GM18499 (cell line): Measurements from ENCODE around the gene ENGASE.

Source experiments
- ATAC-seq: cut with Tn5 transposase; IDR thresholded peaks from one replicate; pipeline ENCODE4 v1.9.1; 2021; ENCODE audit warnings: moderate number of reproducible peaks; ENCODE audit not compliant: insufficient read depth, unreplicated experiment

ENGASE gene

DNA sequence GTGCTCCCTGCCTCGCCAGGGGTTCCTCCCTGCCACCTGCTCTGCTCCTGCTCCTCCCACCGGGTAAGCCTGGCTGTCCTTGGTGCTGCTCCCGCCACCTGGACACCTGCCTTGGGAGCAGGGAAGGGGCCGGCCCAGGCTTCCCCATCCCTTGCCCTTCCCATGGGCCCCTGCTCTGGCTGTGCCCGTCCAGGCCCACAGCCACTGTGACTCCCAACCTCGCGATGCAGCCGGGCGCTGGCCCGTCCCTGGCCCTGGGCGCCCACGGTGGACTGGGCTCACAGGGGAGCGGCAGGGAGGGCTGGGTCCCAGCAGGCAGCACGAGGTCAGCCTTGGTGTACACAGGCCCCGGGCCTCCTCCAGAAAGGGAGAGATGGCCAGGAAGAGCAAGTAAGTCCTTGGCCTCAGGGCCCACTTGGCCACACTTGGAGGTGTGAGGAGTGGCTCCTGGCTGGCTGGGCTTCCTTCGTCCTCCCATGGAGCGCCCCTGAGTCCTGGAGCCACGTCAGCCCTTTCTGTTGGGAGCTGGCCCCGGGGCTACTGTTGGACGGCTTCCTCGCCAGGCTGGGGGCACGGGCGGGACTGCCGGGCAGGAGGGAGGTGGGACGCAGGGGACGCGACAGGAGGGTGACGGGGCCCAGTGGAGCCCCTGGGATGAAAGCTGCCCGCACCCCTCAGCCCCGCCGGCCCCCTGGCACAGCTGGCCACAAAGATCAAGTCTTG, 15.3 kb downstream of the ENGASE start:
- ATAC-seq, result no peak

DNA sequence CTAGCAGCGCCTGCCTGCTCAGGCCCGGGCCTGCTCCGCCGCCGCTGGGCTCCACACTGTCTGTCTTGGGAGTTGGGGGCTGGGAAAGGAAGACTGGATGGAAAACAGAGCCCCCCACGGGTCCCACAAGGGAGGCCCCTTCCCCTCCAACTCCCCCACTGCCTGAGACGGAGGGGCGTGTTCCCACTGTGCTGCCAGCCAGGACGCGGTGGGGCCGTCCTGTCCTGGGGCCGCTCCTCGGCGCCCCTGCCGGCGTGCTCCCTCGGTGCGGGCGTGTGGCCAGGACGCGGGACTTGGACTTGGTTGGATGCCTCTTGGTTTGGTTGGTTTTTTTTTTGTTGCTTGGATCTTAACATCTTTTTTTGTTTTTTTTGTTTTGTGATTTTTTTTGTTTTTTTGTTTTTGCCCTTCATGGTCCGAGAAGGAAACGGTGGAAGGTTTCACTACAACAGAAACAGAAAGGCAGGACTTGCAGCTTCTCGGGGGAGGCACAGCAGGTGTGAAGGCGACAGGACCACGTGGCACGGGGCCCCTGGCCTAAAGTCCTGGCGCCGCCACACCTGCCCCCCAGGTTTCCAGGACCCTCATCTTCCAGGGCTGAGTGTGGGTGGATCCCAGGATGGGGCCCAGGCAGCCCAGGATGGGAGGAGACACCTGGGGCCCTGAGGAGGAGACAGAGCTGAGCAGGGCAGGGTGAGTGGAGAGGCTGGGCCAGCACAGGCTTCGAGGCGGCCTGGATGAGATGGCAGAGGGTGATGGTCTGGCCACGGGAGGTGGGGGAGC, 16.0 kb downstream of the ENGASE start:
- ATAC-seq, result no peak

DNA sequence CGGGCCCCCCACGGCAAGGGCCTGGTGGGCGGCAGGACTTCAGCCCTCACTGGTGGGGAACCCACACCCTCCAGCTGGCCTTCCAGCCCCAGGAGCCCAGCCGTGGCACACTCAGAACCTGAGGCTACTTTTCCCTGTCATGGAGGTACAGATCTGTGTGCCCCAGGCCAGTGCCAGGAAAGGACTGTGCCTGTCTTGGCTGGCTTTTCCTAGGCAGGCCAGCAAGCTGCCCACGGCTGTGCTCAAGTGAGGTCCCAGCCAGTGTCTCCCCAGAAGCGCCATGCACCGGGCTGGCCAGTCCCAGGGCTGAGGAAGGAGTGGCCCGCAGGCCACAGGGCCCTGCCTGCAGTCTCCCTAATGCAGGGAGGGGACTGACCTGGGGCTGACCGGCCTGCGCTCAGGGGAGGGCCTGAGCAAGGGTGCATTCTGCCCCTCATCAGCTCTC, 16.6 kb downstream of the ENGASE start:
- no peak for ATAC-seq

DNA sequence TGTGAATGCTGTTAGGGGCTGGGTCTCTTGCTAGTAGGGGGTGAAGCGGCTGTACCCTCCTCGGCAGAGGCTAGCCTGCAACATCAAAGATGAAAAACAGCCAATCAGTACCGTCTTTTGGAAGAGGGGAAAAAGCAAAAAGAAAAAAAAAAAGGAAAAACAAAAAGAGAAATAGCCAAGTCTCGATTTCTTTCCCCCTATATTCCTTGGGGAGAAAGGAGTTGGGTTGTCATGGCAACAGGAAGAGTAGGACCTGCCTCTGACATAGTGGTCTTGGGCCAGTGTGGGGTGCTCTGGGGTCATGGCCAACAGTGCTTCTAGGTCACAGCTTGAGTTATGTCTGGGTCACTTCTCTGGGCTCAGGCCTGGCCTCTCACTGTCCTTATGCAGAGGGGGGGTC, 17.9 kb downstream of the ENGASE start:
- ATAC-seq, result no peak

DNA sequence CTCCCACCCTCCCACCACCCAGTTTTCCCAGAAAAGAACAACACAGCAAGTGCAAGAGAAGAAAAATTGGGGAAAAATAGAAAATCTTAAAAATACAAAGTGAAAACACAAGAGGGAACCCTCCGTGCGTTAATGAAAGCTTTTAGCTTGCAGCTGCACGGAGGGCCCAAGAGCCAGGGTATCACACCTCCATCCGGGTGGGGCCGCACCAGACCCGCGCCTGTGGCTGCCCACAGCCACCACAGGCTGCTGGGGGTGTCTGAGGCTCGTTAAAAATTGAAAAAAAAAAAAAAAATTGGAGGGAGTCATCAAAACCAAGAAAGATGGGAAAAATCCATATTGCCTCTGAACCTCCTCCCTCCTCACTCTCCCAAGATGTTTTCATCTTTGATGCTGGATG, 18.6 kb downstream of the ENGASE start:
- ATAC-seq, result no peak

DNA sequence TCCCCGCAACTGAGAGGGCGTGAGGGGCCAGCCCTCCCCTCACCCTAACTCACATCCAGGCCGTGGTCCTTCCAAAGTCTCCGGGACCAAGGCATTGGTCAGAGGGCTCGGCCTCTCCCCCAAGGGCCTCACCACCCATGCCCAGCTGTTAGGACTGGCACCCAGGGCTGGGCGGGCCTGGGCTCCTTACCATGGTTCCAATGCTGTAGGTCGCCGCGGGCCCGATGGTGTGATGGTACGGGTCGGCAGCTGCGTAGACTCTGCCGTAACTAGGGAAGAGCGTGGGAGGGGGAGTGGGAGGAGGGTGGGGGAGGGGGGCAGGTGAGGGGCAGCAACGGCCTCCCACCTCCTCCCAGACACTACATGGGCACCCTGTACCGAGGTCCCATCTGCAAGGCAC, 19.6 kb downstream of the ENGASE start:
- ATAC-seq, result no peak

DNA sequence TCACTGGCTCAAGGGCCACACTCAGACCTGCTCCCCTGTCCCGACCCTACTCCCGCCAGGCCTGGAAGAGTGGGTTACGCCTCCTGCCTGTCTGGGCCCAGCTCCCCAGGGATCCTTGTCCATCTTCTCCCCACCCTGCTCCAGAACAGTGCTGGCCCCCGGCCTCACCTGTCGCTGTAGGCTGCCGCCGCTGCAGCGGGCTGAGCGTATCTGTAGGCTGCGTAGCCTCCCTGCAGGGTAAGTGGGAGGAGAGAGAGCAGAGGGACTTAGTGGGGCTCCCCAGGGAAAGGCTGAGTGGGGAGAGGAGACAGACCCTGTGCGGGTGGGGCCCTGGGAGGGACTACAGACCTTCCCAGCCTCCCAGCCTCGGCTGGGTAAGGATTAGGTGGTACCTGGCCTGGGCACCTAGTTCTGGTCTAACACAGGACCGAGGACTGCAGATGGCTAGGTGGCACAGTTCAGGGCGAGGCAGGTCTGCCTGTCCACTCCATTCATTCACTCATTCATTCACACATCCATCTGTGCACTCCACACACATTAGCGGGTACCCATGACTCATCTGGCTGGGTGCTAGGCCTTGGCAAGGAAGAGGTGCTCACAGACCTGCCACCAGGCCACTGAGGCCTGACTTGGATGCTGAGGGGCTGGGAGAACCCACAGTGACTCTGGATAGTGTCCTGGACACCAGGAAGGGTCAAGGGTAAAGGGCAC, 20.9 kb downstream of the ENGASE start:
- ATAC-seq, result no peak

DNA sequence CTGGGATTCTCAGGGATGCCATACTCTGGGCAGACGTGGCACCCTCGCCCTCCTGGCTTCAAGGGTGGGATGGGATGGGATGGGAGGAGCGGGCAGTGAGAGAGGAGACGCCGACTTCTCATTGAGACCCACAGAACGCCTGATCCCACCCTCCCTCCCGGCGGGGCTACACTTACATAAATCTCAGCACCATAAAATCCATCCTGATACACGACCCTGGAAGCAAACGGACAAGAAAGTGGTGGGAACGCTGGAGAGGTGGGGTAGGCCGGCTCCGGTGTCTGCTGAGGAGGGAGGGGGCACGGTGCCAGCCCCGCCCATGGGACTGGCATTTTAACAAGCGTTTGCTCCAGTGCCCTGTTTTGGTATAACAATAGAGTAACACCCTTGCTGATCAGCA, 21.9 kb downstream of the ENGASE start:
- ATAC-seq, result no peak

DNA sequence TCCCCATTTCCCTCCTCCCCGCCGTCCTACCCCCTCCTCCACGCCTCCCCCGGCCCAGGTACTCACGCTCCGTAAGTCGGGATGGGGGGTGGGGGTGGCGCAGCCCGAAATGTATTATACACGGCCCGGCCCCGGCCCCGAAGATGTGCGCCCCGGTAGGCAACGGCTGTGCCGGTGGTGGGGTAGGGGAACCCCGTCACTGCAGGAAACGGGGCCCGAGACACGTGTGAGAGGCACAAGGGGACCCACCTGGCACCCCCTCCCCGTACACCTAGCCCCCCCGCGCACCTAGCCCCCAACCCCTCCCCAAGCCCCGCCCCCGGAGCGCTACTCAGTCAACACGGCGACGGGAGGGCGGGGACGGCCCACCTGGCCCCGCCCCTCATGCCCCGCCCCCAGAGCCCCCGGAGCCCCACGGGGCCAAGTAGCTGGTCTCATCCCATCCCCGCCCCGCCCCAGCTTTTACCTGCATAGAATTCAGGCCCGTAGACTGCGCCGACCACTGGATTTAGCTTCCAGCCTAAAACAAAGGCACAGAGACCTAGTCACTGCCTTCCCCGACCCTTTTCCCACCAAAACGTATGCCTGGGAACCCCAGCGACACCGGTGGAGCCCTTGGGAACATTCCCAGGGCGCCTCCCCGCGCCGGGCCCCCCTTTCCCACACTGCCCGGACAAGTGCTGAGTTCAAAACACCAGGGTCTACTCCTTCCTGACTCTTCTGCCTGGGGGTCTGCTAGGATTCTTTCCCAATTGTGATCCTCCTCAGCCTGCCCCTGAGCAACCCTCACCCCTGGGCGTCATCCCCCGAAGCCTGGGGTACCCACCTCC, 22.8 kb downstream of the ENGASE start:
- no peak for ATAC-seq

DNA sequence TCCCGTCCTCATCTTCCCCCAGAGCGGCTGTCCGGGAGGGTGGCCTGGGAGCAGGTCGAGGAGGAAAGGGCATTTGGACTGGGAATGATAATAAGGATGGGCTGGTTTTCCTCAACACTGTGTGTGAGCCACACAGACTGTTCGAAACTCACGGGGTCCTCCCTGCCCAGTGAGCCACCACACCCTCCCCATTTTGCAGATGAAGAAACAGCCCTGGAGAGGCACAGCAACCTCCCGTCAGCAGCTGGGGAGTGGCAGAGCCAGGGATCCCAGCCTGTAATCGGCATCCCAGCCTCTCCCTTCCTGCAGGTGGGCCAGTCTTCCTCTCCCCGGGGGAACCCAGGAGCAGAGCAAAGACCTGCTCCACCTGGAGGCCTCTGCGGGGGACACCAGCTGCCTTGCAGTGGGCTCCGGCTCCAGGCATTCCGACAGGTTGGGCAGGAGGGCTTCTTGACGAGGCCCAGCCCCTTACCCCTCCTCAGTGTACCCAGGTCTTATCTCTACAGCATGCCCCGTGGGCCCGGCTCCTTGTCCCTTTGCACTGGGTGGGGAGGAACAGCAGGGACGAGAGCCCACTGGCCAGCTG, 23.8 kb downstream of the ENGASE start:
- ATAC-seq, result no peak

DNA sequence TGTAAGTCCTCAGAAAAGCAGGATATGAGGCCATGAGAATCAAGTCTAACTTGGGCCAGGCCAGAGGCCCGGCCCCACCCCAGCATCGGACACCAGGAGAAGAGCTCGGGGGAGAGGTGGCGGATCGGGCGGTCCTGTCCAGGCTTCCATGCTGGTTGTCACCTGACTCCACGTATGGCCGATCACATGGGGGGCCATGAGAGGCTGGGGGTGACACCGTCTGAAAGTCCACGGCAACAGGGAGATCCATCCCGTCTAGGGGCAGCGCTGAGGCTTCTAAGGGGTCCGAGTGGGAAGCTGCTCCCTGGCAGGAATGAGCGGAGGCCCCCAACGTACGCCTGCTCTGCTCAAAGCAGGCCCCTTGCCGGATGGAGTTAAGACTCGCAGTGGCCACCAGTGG, 25.8 kb downstream of the ENGASE start:
- no peak for ATAC-seq

DNA sequence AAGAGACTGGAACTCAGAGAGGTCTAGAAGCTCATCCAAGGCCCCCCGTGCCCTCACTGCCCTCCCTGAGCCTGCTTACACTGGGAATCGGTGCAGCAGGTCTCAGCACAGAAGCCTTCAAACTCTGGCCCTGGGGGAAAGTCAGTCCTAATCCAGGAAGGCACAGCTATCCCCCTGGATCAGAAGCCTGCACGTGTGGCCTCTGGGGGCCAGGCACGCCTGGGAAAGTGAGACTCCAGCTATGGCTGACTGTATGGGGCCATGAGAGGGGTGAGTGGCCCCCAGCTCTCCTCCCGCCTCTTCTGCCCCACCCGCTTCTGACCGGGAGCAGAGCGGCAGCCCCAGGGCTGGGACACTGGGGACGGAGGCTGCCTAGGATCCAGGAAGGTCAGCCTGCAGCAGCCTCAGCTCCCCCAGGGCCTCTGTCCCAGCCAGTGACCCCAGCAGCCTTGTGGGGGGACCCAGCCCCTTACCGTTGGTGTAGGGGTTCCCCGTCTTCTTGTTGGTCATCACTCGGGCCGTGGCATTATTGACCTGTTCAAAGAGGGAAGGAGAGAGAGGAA, 26.6 kb downstream of the ENGASE start:
- ATAC-seq, result no peak

DNA sequence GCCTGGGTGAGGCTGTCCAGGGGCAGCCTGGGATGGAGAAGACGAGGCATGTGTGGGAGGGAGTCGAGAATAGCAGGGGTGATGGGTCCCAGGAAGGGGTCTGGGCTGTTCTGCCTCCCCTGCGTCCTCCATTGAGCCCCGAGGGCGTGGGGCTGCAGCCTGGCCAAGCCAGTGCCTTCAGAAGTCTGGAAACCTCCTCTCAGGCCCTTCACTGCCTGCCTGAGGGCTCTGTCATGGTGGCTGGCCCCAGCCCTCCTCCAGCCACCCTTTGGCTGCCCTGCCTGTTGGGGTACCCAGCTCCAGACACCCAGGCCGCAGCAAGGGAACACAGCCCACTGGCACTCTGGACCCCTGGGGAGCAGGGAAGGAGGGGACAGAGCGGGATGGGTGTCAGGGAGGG, 27.6 kb downstream of the ENGASE start:
- no peak for ATAC-seq

DNA sequence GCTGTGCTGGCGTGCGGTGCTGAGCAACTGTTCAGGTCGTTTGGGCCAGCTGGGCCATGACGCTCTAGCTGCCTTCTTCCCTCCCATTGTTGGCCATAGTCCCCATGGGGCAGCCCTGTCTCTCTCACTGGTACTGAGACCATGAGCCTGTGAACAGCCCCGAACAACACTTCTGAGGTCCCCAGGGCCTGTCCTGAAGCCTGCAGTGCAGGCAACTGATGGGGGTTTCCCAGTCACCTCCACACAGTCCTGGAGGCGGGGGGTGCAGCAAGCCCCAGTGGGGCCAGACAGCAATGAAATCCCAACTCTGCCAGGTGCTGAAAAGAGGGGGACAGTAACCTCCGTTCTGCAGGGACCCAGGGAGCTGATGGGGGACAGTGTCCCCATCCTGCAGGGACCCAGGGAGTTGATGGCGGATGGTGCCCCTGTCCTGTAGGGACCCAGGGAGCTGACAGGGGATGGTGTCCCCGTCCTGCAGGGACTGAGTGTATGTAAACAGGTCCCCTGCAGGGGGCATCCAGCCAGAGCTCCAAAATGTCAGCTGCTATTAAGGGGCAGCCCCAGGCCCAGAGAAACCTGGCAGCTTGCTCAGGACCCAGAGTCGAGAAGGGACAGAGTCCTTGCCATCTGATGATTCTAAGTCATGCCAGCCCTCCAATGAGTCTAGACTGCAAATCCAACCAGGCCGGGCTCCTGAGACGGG, 30.4 kb downstream of the ENGASE start:
- no peak for ATAC-seq

DNA sequence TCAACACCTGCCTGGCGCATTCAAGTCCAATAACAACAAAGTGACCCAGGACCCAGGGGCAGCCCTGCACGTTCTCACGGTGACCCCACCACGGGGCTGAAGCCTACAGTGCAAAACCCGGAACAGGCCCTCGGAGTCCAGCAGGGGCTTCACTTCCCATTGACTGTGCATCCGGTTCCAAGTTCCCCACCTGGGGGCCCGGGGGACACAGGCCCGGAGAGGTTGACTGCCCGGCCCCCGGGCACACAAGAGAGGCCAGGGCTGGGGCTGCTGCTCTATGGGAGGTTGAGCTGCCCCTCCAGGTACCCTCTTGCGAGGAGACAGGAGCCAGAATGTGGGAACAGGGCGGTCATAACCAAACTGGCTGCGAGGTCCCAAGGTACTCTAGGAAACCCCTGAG, 31.3 kb downstream of the ENGASE start:
- ATAC-seq, result no peak

DNA sequence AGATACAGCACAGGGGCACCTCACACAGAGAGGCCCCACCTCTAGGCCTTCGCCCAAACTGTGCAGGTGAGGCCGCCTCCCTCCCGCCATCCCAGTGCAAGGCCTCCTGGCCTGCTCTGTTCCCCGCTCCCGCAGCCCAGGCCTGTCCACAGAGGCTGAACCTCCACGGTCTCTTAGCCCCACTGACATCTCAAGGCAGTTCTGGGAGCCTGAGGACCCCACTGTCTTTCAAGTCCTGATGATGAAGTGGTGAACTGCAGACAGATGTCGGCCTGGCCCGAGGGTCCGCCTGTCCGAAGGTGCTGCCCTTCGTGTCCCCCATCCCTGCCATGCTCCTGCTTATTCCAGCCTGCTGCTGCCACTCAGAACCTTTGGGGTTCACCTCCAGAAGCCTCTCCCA, 32.3 kb downstream of the ENGASE start:
- ATAC-seq, result no peak

DNA sequence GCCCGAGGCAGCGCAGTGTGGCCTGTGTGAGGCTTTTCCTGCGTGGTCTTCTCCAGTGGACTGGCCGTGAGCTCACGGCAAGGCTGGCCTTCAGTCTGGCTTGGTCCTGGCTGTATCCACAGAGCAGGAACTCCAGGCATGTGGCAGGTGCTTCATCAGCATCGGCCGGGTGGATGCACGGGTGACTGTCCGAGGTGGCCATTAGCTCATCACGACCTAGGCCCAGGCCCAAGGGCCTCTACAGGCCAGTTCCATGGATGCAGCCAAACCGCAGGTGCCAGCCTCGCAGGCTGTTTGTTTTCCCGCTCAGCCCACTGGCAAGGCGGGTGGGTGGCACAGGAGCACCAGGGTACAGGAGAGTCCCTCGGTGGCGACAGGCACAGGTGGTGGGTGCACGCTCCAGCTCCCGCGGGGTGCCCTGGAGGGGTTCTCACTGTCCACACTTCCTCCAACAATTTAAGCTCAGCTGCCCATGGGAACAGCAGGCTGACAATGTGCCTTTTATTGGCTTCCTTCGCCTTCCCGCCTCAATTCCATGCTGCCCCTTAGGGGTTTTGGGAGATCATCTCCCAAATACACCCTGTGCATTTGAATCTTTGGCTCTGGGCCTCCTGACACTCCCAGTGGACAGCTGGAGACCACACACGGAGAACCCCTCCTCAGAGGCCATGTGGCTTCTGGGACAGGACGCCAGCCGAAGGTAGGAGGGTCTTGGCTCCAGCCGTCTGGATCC, 33.0 kb downstream of the ENGASE start:
- ATAC-seq, result no peak

DNA sequence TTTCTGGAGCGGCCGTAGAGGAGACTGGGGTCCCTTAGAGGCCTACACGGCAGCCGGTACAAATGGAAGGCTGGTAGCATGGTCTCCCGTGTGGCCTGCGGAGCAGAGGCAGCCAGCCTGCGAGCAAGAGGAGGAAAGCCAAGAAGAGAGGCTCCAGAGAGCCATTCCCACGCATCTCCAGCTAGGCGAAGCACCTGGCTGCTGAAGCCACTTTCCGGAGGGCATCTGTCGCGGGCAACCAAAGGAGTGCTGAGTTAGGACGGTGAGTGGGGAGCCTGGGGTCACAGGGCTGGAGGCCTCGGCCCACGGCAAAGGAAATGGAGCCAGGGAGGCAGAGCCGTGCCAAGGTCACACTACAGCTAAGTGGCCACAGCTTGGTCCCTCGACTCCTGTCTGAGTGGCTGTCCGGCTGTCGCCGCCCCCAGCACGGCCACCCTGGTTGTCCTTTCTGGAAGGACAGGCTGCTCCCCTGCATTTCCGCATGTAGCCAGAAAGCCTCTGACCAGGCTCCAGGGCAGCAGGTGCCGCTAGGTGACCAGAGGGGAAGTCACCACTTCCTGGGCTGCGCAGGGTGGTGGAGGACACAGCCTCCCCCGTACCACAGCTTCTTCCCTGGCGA, 33.7 kb downstream of the ENGASE start:
- ATAC-seq, result no peak
